HG02763 (cell line): ENCODE measurements around the gene GSTO2.
"Not testable (repeated sequence)": the region's sequence is repeated elsewhere in the genome, so short reads cannot be mapped to it uniquely, and the experiment has no call there.

Source experiments
- ATAC-seq: cut with Tn5 transposase; IDR thresholded peaks from one replicate; pipeline ENCODE4 v1.9.1; 2021; ENCODE audit warnings: mild to moderate bottlenecking, moderate library complexity; ENCODE audit not compliant: unreplicated experiment

Gene GSTO2

DNA sequence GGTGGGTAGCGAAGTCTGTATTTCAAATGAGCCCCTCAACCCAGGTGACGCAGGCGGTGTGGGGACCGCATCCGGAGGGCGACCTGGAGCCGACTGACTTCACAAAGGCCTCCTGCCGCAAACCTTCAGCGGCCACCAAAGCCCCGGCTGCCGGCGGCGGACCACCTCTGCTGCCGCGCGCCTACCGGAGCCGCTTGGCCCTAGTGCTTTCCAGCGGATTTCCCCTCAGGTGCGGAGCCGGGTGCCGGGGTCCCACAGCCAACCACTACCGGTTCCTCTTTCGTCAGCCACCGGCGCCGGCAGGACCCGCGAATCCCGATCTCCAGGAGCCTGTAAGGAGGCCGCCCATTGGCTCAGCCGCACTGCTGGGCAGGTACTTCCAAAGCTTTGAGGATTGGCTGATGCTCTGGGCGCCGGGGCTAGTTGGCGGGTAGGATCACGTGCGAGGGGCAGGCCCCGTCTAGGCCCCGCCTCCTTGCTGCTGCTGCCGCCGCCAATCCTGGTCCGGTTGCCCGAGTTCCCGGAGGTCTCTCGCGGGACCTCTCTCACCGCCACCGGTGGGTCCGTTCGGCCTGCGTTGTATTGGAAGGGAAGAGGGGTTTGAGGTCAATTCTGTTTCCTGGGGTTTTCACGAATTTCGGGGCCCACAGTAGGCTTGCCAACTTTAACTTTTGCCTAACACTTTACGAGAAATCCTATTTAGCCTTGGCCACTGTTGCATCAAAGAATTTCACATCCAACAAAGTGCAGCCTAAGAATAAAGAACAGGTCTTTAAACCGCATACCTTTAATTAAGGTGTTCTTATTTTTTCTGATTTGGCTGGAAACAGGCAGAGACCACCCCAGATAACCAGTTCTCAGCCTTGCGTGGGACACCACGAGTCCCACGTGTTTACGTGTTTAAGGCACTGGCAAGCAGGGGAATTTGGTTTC lies at the start of gene GSTO2:
Gene GSTO2 (plus strand): TSS at position 472 of the 933 bp plus-strand sequence. CDS start 5,732 bp downstream, outside the sequence.
- peak; percentile 99 for ATAC-seq

DNA sequence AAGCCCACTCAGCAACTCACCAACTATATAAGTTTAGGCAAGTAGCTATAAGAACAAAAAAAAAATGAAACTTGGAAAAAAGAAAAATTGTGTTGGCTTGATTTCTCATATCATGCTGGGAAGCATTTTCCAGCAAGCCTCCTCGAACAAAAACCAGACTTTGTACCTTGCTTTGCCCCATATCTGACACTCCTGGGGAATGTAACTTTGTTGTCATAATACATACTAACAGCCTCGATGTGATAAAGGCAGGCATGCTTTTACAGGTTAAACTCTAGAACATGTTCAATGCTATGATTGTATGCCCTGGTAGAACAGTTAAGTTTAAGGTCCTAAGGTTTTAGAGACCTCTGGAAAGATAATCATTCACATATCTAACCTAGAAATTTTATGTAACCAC lies 48.5 kb upstream of the GSTO2 start:
- no peak for ATAC-seq

DNA sequence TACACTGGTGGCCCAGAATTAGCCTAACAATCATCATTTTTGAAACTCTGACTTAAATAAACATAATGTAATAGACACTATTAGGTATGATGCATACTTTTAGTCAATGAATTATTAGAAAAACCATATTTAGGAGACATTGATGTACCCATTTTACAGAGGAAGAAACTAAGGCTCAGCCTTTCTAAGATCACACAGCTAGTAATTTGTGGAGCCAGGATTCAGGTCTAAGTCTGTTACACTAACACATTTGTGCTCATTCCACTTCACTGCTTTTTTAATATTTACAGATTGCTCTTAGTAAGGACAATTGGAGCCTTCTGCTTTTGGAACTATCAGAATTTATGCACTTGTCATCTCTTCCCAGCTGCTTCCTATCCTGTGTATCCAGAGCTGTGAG lies 45.7 kb upstream of the GSTO2 start:
- ATAC-seq = no peak

DNA sequence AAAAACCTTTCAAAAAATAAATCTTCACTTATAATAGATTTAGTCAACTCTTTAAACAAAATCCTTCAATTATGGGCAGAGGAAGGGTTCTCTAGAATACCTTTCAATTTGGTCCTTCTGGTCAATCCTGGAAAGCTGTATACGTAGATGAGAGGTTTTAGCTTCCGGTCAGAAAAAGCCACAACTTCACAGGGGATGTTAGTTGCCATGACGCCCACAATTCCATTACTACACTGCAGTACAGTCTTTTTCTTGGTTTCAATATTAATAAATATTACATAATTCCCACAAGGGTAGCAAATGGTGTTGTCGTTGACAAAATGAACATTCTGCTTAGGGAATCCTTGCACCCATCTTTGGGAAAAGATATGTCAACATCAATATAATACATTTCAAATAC lies 38.5 kb upstream of the GSTO2 start:
- no peak for ATAC-seq

DNA sequence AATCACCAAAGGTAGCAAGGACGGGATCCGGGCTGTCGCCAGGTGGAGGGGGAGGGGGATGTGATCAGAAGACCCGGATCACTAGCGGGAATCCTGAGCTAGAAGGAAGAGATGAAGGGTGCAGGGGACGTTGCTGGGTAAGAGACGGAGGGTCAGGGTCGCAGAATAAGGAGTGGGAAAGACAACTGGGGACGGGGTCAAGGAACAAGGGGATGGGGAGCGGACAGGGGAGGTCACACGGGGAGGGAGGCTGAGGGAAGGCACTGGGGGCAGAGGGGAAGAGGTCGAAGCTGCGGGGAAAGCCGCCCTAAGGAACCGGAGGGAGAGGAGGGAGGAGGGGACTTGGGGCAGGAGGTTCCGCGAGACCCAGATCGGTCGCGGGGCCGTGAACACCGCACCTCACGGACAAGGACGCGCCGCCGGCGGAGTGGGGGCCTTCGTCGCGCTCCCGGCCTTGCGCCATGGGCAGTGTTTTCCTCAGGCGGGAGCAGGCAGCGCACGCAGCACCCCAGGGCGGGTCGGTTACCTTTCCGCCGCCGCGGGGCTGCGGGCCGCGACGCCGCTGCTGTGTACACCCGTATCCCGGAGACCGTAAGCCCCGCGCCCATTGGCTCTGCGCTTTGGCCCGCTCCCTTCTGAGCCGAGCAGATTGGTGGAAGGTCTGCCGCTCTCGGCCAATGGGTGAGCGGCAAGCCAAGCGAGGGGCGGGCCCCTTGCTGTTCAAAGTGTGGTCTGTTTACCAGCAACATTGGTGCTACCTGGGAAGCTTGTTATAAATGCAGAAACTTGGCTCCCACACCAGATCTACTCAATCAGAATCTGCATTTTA lies 37.0 kb upstream of the GSTO2 start, which contains the start of gene CFAP43:
Gene CFAP43 (minus strand): TSS at position 581 of the 829 bp plus-strand sequence. CDS start 118 bp downstream, at position 463.
- peak; percentile 100 for ATAC-seq

DNA sequence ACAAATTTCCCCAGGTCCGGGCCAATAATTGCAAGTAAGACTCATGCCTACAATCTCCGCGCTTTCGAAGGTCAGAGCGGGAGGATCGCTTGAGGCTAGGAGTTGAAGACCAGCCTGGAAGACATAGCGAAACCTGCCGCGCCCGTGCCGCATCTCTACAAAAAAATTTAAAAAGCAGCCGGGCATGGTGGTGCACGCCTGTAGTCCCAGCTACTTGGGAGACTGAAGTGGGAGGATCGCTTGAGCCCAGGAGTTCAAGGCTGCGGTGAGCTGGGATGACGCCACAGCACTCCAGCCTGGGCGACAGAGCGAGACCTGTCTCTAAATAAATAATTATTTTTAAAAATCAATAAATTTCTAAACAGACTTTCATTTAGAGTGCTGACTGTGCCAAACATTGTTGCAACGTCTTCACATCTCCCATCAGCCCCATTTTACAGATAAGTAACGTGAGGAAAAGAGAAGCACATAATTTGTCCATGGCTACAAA lies 36.3 kb upstream of the GSTO2 start:
- peak; percentile 9 for ATAC-seq

DNA sequence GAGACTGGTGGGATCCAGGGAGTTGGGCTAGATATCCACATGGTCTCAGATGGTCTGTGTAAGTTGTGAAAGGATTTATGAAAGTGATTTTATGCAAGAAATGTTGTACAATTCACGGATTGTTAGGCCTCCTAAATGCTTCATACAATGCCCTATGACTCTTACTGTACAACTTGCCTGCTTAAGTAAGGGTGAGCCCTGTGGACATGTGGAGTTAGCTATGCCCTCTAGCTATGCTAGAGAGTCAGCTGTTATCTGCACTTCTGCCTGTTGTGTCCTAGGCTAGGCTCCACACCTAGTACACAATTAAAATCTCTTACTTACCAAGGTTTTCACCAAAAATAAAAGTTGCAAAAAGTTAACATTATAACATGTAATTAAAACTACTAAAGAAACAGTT lies 35.2 kb upstream of the GSTO2 start:
- no peak for ATAC-seq

DNA sequence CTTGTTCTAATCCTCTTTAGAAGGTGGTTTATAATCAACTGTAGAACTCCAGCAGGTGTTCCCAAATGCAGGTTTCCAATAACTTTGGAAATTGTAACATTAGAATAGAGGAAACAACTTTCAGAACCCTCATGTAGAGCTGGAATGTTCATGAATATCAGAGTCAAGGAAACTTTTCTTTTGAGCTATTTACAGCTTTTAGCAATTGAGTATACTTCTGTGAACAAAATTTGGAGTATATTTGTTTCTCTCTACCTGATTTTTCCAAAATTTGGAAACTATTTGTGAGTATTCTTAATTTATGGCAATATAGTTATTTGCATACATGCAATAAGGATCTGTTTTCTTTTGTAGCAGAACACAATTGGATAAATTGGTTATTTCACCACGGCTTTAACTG lies 34.0 kb upstream of the GSTO2 start:
- ATAC-seq = no peak

DNA sequence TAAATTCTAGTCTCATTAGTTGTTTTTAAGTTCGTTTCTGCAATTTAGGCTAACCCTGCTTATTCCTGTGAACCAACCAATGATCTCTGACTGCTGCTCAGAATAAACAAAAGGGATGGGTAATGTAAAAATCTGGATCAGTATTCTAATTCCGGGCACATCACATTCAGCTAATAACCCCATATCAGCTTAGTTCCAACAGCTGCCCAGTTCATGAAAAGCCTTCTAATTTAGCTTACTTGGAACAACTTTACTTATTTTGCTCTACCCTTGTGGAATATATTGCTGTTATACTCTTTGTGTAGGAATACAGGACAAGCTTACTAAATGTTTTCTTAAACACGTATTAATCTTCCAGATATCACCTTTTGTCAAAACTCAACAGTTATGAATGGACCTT lies 33.2 kb upstream of the GSTO2 start:
- ATAC-seq = no peak

DNA sequence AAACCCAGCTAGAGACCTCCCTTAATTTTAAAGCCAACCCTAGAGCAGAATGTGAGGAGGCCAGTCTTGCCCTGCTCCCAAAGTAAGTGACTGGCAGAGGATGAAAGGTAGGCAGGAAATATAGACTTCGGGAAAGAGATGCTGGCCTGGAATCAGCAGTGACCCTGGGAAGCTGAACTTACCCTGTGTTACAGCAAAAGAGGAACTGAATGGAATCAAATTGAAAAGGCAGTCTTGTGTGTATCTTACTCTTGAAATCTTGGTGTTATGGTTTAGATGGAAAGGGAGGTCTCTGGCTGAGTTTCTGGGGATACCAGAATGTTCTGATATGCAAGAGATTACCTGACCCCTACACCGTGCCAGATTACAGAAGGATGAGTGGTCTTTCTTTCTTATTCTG lies 28.9 kb upstream of the GSTO2 start:
- no peak for ATAC-seq

DNA sequence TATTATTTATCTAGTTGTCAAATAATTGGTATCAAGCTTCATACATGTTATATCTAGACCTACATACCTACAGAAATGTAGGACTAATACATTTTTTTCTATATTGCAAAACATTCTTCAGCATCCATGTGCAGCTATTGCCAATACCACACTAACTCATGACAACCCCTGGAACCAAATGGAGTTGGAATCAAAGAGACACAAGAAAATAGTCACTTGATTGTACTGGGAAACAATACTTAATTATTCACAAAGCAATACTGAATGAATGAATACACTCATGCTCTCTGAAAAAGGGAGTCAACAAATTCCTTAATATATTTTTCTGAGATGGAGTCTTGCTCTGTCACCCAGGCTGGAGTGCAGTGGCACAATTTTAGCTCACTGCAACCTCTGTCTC lies 26.4 kb upstream of the GSTO2 start:
- no peak for ATAC-seq

DNA sequence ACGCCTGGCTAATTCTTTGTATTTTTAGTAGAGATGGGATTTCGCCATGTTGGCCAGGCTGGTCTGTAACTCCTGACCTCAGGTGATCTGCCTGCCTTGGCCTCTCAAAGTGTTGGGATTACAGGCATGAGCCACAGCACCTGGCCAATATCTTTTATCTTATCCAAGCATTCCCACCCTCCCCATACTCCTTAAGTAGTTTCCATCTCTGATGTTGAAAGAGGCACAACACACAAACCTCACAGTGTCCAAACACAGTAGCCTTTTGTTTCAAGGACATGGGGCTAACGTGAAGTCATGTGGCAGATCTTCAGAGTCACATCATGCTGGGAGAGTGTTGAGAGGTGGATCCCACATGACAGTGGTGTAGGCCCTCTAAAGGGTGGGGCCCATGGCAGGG lies 26.0 kb upstream of the GSTO2 start:
- ATAC-seq = not testable (repeated sequence)

DNA sequence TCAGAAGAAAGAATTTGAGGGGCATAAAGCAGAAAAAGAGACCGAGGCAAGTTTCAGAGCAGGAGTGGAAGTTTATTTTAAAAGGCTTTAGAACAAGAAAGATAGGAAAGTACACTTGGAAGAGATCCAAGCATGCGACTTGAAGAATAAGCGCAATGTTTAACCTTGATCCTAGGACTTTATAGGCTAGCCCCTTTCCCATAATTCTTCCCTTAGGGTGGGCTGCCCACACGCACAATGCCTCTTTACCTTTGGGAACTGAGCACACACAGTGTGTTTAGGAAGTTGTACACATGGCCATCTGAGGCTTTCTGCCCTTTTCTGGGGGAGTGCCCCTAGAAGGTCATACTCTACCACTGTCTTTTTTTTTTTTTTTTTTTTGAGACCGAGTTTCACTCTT lies 25.5 kb upstream of the GSTO2 start:
- ATAC-seq = no peak

DNA sequence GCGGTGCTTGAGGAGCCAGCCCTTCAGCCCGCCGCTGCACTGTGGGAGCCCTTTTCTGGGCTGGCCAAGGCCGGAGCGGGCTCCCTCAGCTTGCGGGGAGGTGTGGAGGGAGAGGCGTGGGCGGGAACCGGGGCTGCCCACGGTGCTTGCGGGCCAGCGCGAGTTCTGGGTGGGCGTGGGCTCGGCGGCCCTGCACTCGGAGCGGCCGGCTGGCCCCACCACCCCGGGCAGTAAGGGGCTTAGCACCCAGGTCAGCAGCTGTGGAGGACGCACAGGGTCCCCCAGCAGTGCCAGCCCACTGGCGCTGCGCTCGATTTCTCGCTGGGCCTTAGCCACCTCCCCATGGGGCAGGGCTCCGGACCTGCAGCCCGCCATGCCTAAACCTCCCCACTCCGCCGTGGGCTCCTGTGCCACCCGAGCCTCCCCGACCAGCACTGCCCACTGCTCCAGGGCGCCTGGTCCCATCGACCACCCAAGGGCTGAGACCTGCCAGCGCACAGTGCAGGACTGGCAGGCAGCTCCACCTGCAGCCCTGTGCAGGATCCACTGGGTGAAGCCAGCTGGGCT lies 23.8 kb upstream of the GSTO2 start:
- ATAC-seq = no peak

DNA sequence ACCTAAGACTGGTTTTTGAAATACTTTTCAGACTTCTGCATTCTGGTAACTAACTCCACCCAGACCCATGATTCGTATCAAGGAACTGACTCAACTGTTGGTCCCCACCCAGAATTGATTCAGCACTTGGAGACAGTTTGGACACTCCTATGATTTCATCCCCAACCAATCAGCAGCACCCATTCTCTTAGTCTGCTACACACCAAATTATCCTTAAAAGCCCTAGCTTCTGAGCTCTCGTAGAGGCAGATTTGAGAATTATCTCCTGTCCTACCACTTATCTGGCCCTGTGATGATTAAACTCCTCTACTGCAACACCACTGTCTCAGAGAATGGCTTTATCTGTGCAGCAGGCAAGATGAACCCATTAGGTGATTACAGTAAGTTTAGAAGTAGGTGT lies 22.0 kb upstream of the GSTO2 start:
- ATAC-seq = no peak

DNA sequence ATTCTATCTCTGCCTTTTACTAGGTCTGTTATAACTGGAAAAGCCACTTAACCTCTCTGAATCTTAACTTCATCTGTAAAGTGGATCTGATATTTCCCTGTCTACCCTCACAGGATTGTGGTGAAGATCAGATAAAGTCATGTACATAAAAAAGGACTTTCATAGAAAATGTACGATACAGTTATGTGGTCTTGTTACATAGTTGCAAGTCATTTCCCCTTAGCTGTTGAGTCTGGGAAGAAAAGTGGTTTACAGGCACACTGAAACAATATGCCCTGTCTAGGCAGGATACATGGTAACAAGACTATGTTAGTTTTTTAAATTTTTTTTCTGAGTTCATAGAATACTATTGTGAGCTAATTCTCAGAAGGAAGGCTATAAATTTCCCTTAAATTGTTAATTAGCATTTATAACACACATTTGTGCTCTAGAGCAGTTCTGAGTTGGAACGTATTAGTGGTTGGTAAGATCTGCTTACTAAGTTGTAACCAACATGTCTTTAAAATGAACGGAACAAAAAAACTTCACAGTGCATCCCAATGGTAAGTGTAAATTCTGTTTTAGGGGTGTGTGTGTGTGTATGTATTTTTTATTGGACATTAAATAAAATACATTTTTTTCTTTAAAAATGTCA lies 21.4 kb upstream of the GSTO2 start:
- no peak for ATAC-seq

DNA sequence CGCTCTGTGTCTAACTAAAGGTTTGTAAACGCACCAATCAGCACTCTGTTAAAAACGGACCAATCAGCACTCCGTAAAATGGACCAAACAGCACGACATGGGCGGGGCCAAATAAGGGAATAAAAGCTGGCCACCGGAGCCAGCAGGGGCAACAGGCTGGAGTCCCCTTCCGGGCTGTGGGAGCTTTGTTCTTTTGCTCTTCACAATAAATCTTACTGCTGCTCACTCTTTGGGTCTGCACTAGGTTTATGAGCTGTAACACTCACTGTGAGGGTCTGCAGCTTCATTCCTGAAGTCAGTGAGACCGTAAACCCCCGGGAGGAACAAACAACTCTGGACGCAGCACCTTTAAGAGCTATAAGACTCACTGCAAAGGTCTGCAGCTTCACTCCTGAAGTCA lies 20.1 kb upstream of the GSTO2 start:
- ATAC-seq = not testable (repeated sequence)

DNA sequence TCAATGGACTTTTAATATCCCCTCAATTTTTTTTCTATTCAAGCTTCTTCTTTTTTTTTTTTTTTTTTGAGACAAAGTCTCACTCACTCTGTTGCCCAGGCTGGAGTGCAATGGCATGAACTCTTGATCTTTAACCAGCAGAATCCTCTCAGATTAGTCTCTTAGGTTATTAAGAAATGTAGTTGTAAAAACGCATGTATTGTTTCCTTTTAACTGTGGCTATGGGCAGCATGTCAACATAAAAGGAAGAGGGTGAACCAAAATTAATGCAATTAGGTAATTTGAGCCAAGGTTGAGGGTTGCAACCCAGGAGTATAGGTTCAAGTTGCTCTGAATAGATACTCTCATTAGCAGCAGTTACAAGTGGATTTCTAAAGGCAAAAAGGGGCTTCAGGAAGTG lies 18.6 kb upstream of the GSTO2 start:
- no peak for ATAC-seq

DNA sequence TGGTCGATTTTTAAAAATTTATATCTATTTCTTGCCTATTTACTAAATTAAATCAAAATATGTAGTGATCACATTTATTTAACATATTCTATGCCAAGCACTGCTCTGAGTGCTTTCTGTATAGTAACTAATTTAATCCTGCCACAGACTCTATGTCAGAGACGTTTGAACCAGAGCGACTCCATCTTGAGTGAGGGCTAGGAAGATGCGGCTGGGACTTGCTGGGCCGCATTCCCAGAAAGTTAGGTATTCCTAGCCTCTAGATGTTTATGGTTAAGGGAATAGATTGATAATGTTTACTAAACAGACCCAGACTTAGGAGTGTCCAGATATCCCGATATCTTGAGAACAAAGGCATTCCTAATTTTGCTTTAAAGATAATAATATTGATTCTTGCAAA lies 17.5 kb upstream of the GSTO2 start:
- ATAC-seq = no peak

DNA sequence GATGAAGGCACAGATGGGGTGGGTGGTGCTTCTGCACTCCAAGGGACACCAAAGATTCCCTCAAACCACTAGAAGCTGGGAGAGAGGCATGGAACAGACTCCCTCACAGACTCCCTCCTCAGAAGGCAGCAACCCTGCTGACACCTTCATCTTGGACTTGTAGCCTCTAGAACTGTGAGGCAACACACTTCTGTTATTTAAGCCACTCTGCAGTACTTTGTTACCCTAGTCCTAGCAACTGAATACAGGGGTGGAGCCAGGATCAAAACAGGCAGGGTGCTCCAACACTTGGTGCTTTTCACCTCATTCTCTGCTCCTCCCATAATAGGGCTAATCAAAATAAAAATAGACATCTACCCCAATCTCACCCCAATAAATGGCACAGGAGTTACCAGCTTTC lies 16.6 kb upstream of the GSTO2 start:
- no peak for ATAC-seq

DNA sequence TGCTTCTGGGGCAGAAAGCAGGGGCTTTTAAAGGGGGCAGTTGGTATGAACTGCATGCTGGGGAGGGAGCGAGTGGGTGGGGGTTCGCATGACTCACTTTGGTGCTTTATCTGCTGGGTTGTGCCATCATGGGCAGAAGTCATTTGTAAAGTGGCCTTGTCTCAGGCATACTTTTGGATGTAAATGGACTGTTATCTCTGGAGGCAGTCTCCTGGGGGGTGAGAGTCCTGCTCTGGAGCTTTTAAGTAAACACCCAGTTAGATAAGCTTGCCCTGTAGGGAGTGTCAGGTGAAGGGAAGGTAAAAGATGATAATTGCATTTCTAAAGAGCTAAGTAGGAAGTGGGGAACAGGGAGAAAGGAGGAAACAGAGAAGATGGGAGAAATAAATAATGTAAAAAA lies 15.9 kb upstream of the GSTO2 start:
- no peak for ATAC-seq
